HEK293 (cell line): ENCODE measurements around the gene MARVELD1.

Experiments
- CTCF ChIA-PET: fragments of 350-600 bp; formaldehyde crosslinking; extraction: SDS; loops from one replicate; lab custom pipeline; 2021; ENCODE audit warnings: antibody characterized with exemption; lab: Yijun Ruan, JAX
- POLR2A ChIA-PET: fragments of 300-600 bp; formaldehyde crosslinking; extraction: SDS; loops from one replicate; lab custom pipeline; 2020; ENCODE audit warnings: antibody characterized with exemption, inconsistent platforms; lab: Yijun Ruan, JAX
- H3K27ac ChIP-seq: fragments of 200-500 bp; sonication (Bioruptor generic); 2 replicates; pipeline ENCODE4 v1.5.1; 2014; ENCODE audit warnings: low read depth, low read length, control low read depth, inconsistent platforms; ENCODE audit errors: extremely low read depth
- H3K36me3 ChIP-seq, 2 experiments: fragments of 200-500 bp in 1 of 2; sonication (Bioruptor generic) in 1 of 2; 1 replicate in 1 of 2; 2 replicates in 1 of 2; pipeline ENCODE4 v1.5.1; 2014 to 2017; ENCODE audit warnings: inconsistent platforms in 2 of 2, low read length in 2 of 2; ENCODE audit not compliant: control insufficient read depth in 2 of 2, insufficient read depth in 1 of 2
- H3K4me1 ChIP-seq: fragments of 200-500 bp; sonication (Bioruptor generic); 2 replicates; pipeline ENCODE4 v1.5.1; 2014; ENCODE audit warnings: mild to moderate bottlenecking, low read length, inconsistent platforms; ENCODE audit not compliant: control insufficient read depth, insufficient read depth
- H3K4me3 ChIP-seq: 2 replicates; pipeline ENCODE4 v1.5.1; 2011; ENCODE audit warnings: low read depth, mild to moderate bottlenecking, control low read depth, low read length, moderate library complexity
- H3K9me3 ChIP-seq: fragments of 200-500 bp; sonication (Bioruptor generic); 2 replicates; pipeline ENCODE4 v1.5.1; 2014; ENCODE audit warnings: low read depth, low read length, inconsistent platforms; ENCODE audit not compliant: control insufficient read depth, insufficient read depth
- CTCF ChIP-seq: fragments of 450-650 bp; formaldehyde crosslinking; IDR thresholded peaks from 2 replicates; pipeline ENCODE4 v1.5.1; 2016; ENCODE audit warnings: missing biosample characterization, missing genetic modification characterization
- HOXC10 ChIP-seq: sonication (generic); formaldehyde crosslinking; IDR thresholded peaks from 2 replicates; pipeline ENCODE4 v1.8.1; 2023; ENCODE audit warnings: mild to moderate bottlenecking, missing genetic modification reagents
- KLF1 ChIP-seq: fragments of 450-650 bp; formaldehyde crosslinking; IDR thresholded peaks from 2 replicates; pipeline ENCODE4 v1.5.1; 2016; ENCODE audit warnings: missing biosample characterization, missing genetic modification characterization
- KLF10 ChIP-seq: fragments of 450-650 bp; IDR thresholded peaks from 2 replicates; pipeline ENCODE4 v1.5.1; 2018; ENCODE audit warnings: missing biosample characterization, mild to moderate bottlenecking, missing genetic modification characterization
- KLF9 ChIP-seq: fragments of 450-650 bp; formaldehyde crosslinking; IDR thresholded peaks from 2 replicates; pipeline ENCODE4 v1.5.1; 2016; ENCODE audit warnings: missing biosample characterization, missing genetic modification characterization, low read depth
- OVOL3 ChIP-seq: fragments of 450-650 bp; formaldehyde crosslinking; IDR thresholded peaks from 2 replicates; pipeline ENCODE4 v1.5.1; 2016; ENCODE audit warnings: missing biosample characterization, missing genetic modification characterization
- PRDM1 ChIP-seq: fragments of 450-650 bp; formaldehyde crosslinking; IDR thresholded peaks from 2 replicates; pipeline ENCODE4; 2016; ENCODE audit warnings: missing biosample characterization, missing genetic modification characterization
- REPIN1 ChIP-seq: fragments of 450-650 bp; formaldehyde crosslinking; IDR thresholded peaks from 2 replicates; pipeline ENCODE4 v1.5.1; 2017; ENCODE audit warnings: missing biosample characterization, missing genetic modification characterization, low read depth
- SETDB1 ChIP-seq: IDR thresholded peaks from one replicate; pipeline ENCODE4 v1.6.1; 2017; ENCODE audit warnings: mild to moderate bottlenecking, low read length, moderate library complexity, mixed read lengths; ENCODE audit not compliant: insufficient read length
- YY2 ChIP-seq: fragments of 450-650 bp; formaldehyde crosslinking; IDR thresholded peaks from 2 replicates; pipeline ENCODE4 v1.5.1; 2016; ENCODE audit warnings: missing biosample characterization, missing genetic modification characterization
- ZBTB11 ChIP-seq: fragments of 450-650 bp; formaldehyde crosslinking; conservative IDR thresholded peaks from 2 replicates; pipeline ENCODE4 v1.5.1; 2016; ENCODE audit warnings: low read depth, missing biosample characterization, missing genetic modification characterization
- ZBTB26 ChIP-seq: fragments of 450-650 bp; formaldehyde crosslinking; optimal IDR thresholded peaks from 2 replicates; pipeline ENCODE3; 2016; ENCODE audit warnings: missing biosample characterization, mild to moderate bottlenecking, missing genetic modification characterization
- ZBTB8A ChIP-seq: fragments of 450-650 bp; formaldehyde crosslinking; IDR thresholded peaks from 2 replicates; pipeline ENCODE4 v1.5.1; 2016; ENCODE audit warnings: missing biosample characterization, missing genetic modification characterization
- ZNF2 ChIP-seq: fragments of 450-650 bp; formaldehyde crosslinking; IDR thresholded peaks from 2 replicates; pipeline ENCODE4 v1.5.1; 2016; ENCODE audit warnings: missing biosample characterization, missing genetic modification characterization
- ZNF221 ChIP-seq: fragments of 450-650 bp; formaldehyde crosslinking; IDR thresholded peaks from 2 replicates; pipeline ENCODE4 v1.5.1; 2017; ENCODE audit warnings: missing biosample characterization, missing genetic modification characterization, borderline replicate concordance
- ZNF366 ChIP-seq: fragments of 450-650 bp; formaldehyde crosslinking; conservative IDR thresholded peaks from 2 replicates; pipeline ENCODE4 v1.5.1; 2016; ENCODE audit warnings: missing biosample characterization, missing genetic modification characterization
- ZNF404 ChIP-seq: fragments of 450-650 bp; formaldehyde crosslinking; IDR thresholded peaks from 2 replicates; pipeline ENCODE4 v1.5.1; 2017; ENCODE audit warnings: missing biosample characterization, missing genetic modification characterization
- ZNF530 ChIP-seq: fragments of 450-650 bp; formaldehyde crosslinking; IDR thresholded peaks from 2 replicates; pipeline ENCODE4 v1.5.1; 2016; ENCODE audit warnings: low read depth, missing biosample characterization, missing genetic modification characterization
- ZNF555 ChIP-seq: fragments of 450-650 bp; formaldehyde crosslinking; conservative IDR thresholded peaks from 2 replicates; pipeline ENCODE4 v1.5.1; 2017; ENCODE audit warnings: missing biosample characterization, mild to moderate bottlenecking, missing genetic modification characterization, inconsistent platforms
- ZNF624 ChIP-seq: fragments of 450-650 bp; formaldehyde crosslinking; IDR thresholded peaks from 2 replicates; pipeline ENCODE4 v1.5.1; 2017; ENCODE audit warnings: missing biosample characterization, missing genetic modification characterization
- ZNF692 ChIP-seq: fragments of 450-650 bp; formaldehyde crosslinking; IDR thresholded peaks from 2 replicates; pipeline ENCODE4 v1.5.1; 2016; ENCODE audit warnings: missing biosample characterization, missing genetic modification characterization
- ZNF768 ChIP-seq: fragments of 450-650 bp; formaldehyde crosslinking; IDR thresholded peaks from 2 replicates; pipeline ENCODE4 v1.5.1; 2018; ENCODE audit warnings: missing biosample characterization, mild to moderate bottlenecking, missing genetic modification characterization
- ZNF777 ChIP-seq: fragments of 450-650 bp; formaldehyde crosslinking; IDR thresholded peaks from 2 replicates; pipeline ENCODE4 v1.5.1; 2017; ENCODE audit warnings: missing biosample characterization, missing genetic modification characterization, borderline replicate concordance
- ZNF791 ChIP-seq: fragments of 450-650 bp; formaldehyde crosslinking; IDR thresholded peaks from 2 replicates; pipeline ENCODE4 v1.5.1; 2016; ENCODE audit warnings: missing biosample characterization, missing genetic modification characterization
- ZXDB ChIP-seq: fragments of 450-650 bp; formaldehyde crosslinking; IDR thresholded peaks from 2 replicates; pipeline ENCODE4 v1.5.1; 2016; ENCODE audit warnings: missing biosample characterization, missing genetic modification characterization
- TF ChIP-seq, protein P1 (sequence below): fragments of 450-650 bp; formaldehyde crosslinking; IDR thresholded peaks from 2 replicates; pipeline ENCODE4; 2016; ENCODE audit warnings: missing biosample characterization, missing genetic modification characterization
- TF ChIP-seq, protein P2 (sequence below): fragments of 450-650 bp; formaldehyde crosslinking; IDR thresholded peaks from 2 replicates; pipeline ENCODE4 v1.5.1; 2016; ENCODE audit warnings: missing biosample characterization, missing genetic modification characterization

Gene MARVELD1

GRCh38 chr10:97713339-97713825, at the start of gene MARVELD1:
Gene MARVELD1, plus strand, starts transcription at chr10:97713730. Its CDS starts 147 bp downstream, at chr10:97713877.
- peaks cover 12% of the 10 kb centered on the region for H3K4me1 ChIP-seq
- peaks cover 7 to 21% of the 10 kb centered on the region in 2 experiments; a peak in 2 of 3 replicates for H3K36me3 ChIP-seq
- ChIA-PET POLR2A (interaction anchor here (0.7 to 4.9 kb wide), 11 partner anchors 9 to 312 kb away, joined by 3 to 36 read pairs (median 8); partner anchors contain the start of genes AVPI1, RRP12 and ZFYVE27), CTCF (interaction anchor here (0.6 to 20.4 kb wide), 6 partner anchors 8 to 1095 kb away, joined by 3 to 487 read pairs (median 5); partner anchors contain the start of genes AVPI1 and ZFYVE27)
- peak within 1 kb of the TSS; percentile 95 for H3K27ac ChIP-seq
- peak within 1 kb of the TSS; percentile 54 for H3K4me3 ChIP-seq
- no peaks in the 10 kb centered on the region for H3K9me3 ChIP-seq
- no peak for TF ChIP-seq ZBTB26 (tag by site-specific recombination)
- peak; percentile 22 for TF ChIP-seq ZBTB8A (tag by site-specific recombination)
- peak; percentile 83 for TF ChIP-seq PRDM1
- TF ChIP-seq, protein P1, sequence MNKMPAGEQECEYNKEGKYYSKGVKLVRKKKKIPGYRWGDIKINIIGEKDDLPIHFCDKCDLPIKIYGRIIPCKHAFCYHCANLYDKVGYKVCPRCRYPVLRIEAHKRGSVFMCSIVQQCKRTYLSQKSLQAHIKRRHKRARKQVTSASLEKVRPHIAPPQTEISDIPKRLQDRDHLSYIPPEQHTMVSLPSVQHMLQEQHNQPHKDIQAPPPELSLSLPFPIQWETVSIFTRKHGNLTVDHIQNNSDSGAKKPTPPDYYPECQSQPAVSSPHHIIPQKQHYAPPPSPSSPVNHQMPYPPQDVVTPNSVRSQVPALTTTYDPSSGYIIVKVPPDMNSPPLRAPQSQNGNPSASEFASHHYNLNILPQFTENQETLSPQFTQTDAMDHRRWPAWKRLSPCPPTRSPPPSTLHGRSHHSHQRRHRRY (tag by site-specific recombination), result no peak
- no peak for TF ChIP-seq ZNF624 (tag by site-specific recombination)
- no peak; the same call in 1 of the 2 replicates for TF ChIP-seq KLF9
- TF ChIP-seq ZNF2 (tag by site-specific recombination), result peak; percentile 72
- 0 out of 2 replicates have a peak, but pooled peaks have one; percentile 27 for TF ChIP-seq CTCF (tag by site-specific recombination)
- TF ChIP-seq ZNF777 (tag by site-specific recombination), result peak; percentile 65; the same call in 1 of the 2 replicates
- TF ChIP-seq ZBTB11, result peak; percentile 46; the same call in 1 of the 2 replicates
- TF ChIP-seq OVOL3, result no peak
- no peak for TF ChIP-seq ZNF221 (tag by site-specific recombination)
- no peak for TF ChIP-seq ZNF555
- no peak for TF ChIP-seq REPIN1 (tag by site-specific recombination)
- TF ChIP-seq ZXDB (tag by site-specific recombination), result peak; percentile 32
- peak; percentile 88 for TF ChIP-seq KLF1 (tag by site-specific recombination)
- TF ChIP-seq ZNF768 (tag by site-specific recombination), result no peak
- no peak for TF ChIP-seq ZNF404 (tag by site-specific recombination)
- no peak for TF ChIP-seq HOXC10 (CRISPR knock-in tag)
- TF ChIP-seq, protein P2, sequence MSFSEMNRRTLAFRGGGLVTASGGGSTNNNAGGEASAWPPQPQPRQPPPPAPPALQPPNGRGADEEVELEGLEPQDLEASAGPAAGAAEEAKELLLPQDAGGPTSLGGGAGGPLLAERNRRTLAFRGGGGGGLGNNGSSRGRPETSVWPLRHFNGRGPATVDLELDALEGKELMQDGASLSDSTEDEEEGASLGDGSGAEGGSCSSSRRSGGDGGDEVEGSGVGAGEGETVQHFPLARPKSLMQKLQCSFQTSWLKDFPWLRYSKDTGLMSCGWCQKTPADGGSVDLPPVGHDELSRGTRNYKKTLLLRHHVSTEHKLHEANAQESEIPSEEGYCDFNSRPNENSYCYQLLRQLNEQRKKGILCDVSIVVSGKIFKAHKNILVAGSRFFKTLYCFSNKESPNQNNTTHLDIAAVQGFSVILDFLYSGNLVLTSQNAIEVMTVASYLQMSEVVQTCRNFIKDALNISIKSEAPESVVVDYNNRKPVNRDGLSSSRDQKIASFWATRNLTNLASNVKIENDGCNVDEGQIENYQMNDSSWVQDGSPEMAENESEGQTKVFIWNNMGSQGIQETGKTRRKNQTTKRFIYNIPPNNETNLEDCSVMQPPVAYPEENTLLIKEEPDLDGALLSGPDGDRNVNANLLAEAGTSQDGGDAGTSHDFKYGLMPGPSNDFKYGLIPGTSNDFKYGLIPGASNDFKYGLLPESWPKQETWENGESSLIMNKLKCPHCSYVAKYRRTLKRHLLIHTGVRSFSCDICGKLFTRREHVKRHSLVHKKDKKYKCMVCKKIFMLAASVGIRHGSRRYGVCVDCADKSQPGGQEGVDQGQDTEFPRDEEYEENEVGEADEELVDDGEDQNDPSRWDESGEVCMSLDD, result 0 out of 2 replicates have a peak, but pooled peaks have one; percentile 68
- TF ChIP-seq SETDB1, result no peak
- peak; percentile 77 for TF ChIP-seq ZNF366 (tag by site-specific recombination)
- TF ChIP-seq ZNF791, result no peak
- no peak for TF ChIP-seq KLF10 (tag by site-specific recombination)
- TF ChIP-seq ZNF692 (tag by site-specific recombination), result peak; percentile 20; the same call in 1 of the 2 replicates
- peak; percentile 45; the same call in 1 of the 2 replicates for TF ChIP-seq YY2 (tag by site-specific recombination)
- TF ChIP-seq ZNF530, result peak; percentile 98
